WTC11 (cell line): ENCODE results near the gene CLPTM1L. TPM values are rescaled to one million over a fixed set of nuclear protein-coding genes. Genes with fewer than 3 reads are reported as not detected.

Experiments
- ATAC-seq: fragments of 200-7000 bp; cut with Tn5 transposase; 2 replicates; pipeline ENCODE4 v1.10.0; 2021; ENCODE audit warnings: mild to moderate bottlenecking, moderate library complexity
- CTCF ChIA-PET: fragments of 300-600 bp; sonication (Branson Sonifier 250); formaldehyde crosslinking; loops from one replicate; lab custom pipeline; 2021; ENCODE audit warnings: antibody characterized with exemption; lab: Charles Lee
- POLR2A ChIA-PET: fragments of 350-600 bp; sonication (Branson Sonifier 250); formaldehyde crosslinking; loops from one replicate; lab custom pipeline; 2021; ENCODE audit warnings: antibody characterized with exemption; lab: Charles Lee
- DNase-seq: peaks from one replicate; pipeline ENCODE4 v3.0.0; 2021; ENCODE audit warnings: low spot score
- H3K27ac Mint-ChIP-seq: 2 replicates; pipeline ENCODE4 v1.8.0; 2021; ENCODE audit warnings: mixed read lengths
- H3K27me3 Mint-ChIP-seq: 2 replicates; pipeline ENCODE4 v1.8.0; 2021; ENCODE audit warnings: low read depth, mild to moderate bottlenecking, moderate library complexity, mixed read lengths
- H3K36me3 Mint-ChIP-seq: 2 replicates; pipeline ENCODE4 v1.8.0; 2021; ENCODE audit warnings: mixed read lengths
- H3K4me1 Mint-ChIP-seq: 2 replicates; pipeline ENCODE4 v1.8.0; 2022; ENCODE audit warnings: mixed read lengths
- H3K4me3 Mint-ChIP-seq: 2 replicates; pipeline ENCODE4 v1.8.0; 2021; ENCODE audit warnings: mild to moderate bottlenecking, moderate library complexity, mixed read lengths
- H3K9me3 Mint-ChIP-seq: 2 replicates; pipeline ENCODE4 v1.8.0; 2021; ENCODE audit warnings: mixed read lengths
- ATF1 ChIP-seq: sonication (generic); formaldehyde crosslinking; IDR thresholded peaks from 2 replicates; pipeline ENCODE4 v1.8.1; 2023; ENCODE audit warnings: mild to moderate bottlenecking, moderate library complexity, missing genetic modification reagents
- E2F1 ChIP-seq: sonication (generic); formaldehyde crosslinking; IDR thresholded peaks from 2 replicates; pipeline ENCODE4 v1.8.0; 2022; ENCODE audit warnings: mild to moderate bottlenecking, missing genetic modification reagents
- ERG ChIP-seq: fragments of 250-450 bp; sonication (Bioruptor Pico); IDR thresholded peaks from 2 replicates; pipeline ENCODE4 v1.8.0; 2021; ENCODE audit warnings: mild to moderate bottlenecking
- IRF1 ChIP-seq: sonication (generic); formaldehyde crosslinking; IDR thresholded peaks from 2 replicates; pipeline ENCODE4 v1.8.0; 2023; ENCODE audit warnings: missing genetic modification reagents
- RORB ChIP-seq: fragments of 250-450 bp; sonication (Bioruptor Pico); IDR thresholded peaks from 2 replicates; pipeline ENCODE4 v1.9.0; 2021; ENCODE audit warnings: mild to moderate bottlenecking
- SMAD3 ChIP-seq: sonication (generic); formaldehyde crosslinking; IDR thresholded peaks from 2 replicates; pipeline ENCODE4 v1.8.0; 2022; ENCODE audit warnings: missing genetic modification reagents, mild to moderate bottlenecking, borderline replicate concordance
- SP1 ChIP-seq: sonication (generic); formaldehyde crosslinking; conservative IDR thresholded peaks from 2 replicates; pipeline ENCODE4 v1.8.1; 2022; ENCODE audit warnings: missing genetic modification reagents
- STAT6 ChIP-seq: sonication (generic); formaldehyde crosslinking; conservative IDR thresholded peaks from 2 replicates; pipeline ENCODE4 v1.8.1; 2023; ENCODE audit warnings: mild to moderate bottlenecking, low read depth, missing genetic modification reagents, moderate library complexity
- TP53 ChIP-seq: sonication (generic); formaldehyde crosslinking; IDR thresholded peaks from 2 replicates; pipeline ENCODE4 v1.8.1; 2023; ENCODE audit warnings: mild to moderate bottlenecking, missing genetic modification reagents
- USF1 ChIP-seq: sonication (generic); formaldehyde crosslinking; IDR thresholded peaks from 2 replicates; pipeline ENCODE4 v1.8.0; 2022; ENCODE audit warnings: mild to moderate bottlenecking, missing genetic modification reagents
- USF2 ChIP-seq: sonication (generic); formaldehyde crosslinking; IDR thresholded peaks from 2 replicates; pipeline ENCODE4 v1.8.1; 2023; ENCODE audit warnings: mild to moderate bottlenecking, missing genetic modification reagents, moderate library complexity
- ZBTB21 ChIP-seq: sonication (generic); formaldehyde crosslinking; IDR thresholded peaks from 2 replicates; pipeline ENCODE4 v1.8.1; 2023; ENCODE audit warnings: mild to moderate bottlenecking, missing genetic modification reagents, borderline replicate concordance
- ZNF138 ChIP-seq: sonication (generic); formaldehyde crosslinking; conservative IDR thresholded peaks from 2 replicates; pipeline ENCODE4 v1.8.1; 2022; ENCODE audit warnings: mild to moderate bottlenecking, moderate library complexity, missing genetic modification reagents
- ZNF396 ChIP-seq: fragments of 250-450 bp; sonication (Bioruptor Pico); IDR thresholded peaks from 2 replicates; pipeline ENCODE4 v1.8.0; 2021; ENCODE audit warnings: mild to moderate bottlenecking, moderate library complexity, borderline replicate concordance
- total RNA-seq: library from RNA; stranded (reverse); gene quantifications from 3 replicates; pipeline ENCODE4 v1.2.3, GENCODE V29; 2021
- TF ChIP-seq, protein P1 (sequence below): sonication (generic); formaldehyde crosslinking; IDR thresholded peaks from 2 replicates; pipeline ENCODE4 v1.8.1; 2022; ENCODE audit warnings: low read depth, mild to moderate bottlenecking, moderate library complexity, missing genetic modification reagents, borderline replicate concordance
- TF ChIP-seq, protein P2 (sequence below): sonication (generic); formaldehyde crosslinking; IDR thresholded peaks from 2 replicates; pipeline ENCODE4 v1.8.0; 2022; ENCODE audit warnings: missing genetic modification reagents
- TF ChIP-seq, protein P3 (sequence below): fragments of 250-450 bp; sonication (Bioruptor Pico); IDR thresholded peaks from 2 replicates; pipeline ENCODE4 v2.1.2; 2022; ENCODE audit warnings: mild to moderate bottlenecking, moderate library complexity
- TF ChIP-seq, protein P4 (sequence below): sonication (generic); formaldehyde crosslinking; IDR thresholded peaks from 2 replicates; pipeline ENCODE4 v1.8.1; 2023; ENCODE audit warnings: mild to moderate bottlenecking, missing genetic modification reagents

CLPTM1L gene
- total RNA-seq, 1 experiment from 2014 or later, result 92.8 TPM

GRCh38 chr5:1311439-1312055 is 33.4 kb downstream of the CLPTM1L start:
- ATAC-seq, result no peak
- H3K9me3 Mint-ChIP-seq, result peaks cover 17% of the 10 kb centered on the region
- H3K27me3 Mint-ChIP-seq, result peaks cover 9% of the 10 kb centered on the region
- TF ChIP-seq ATF1 (no peak), SP1 (no peak), ERG (no peak), ZNF396 (CRISPR knock-in tag) (no peak), RORB (CRISPR knock-in tag) (no peak), TP53 (CRISPR knock-in tag) (no peak), STAT6 (CRISPR knock-in tag) (no peak), IRF1 (no peak)
- TF ChIP-seq, protein P1, sequence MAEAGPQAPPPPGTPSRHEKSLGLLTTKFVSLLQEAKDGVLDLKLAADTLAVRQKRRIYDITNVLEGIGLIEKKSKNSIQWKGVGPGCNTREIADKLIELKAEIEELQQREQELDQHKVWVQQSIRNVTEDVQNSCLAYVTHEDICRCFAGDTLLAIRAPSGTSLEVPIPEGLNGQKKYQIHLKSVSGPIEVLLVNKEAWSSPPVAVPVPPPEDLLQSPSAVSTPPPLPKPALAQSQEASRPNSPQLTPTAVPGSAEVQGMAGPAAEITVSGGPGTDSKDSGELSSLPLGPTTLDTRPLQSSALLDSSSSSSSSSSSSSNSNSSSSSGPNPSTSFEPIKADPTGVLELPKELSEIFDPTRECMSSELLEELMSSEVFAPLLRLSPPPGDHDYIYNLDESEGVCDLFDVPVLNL (CRISPR knock-in tag), result no peak
- peaks cover 11% of the 10 kb centered on the region for H3K36me3 Mint-ChIP-seq
- no peak overlapping the region for H3K27ac Mint-ChIP-seq
- CTCF ChIA-PET, result no interaction called here
- DNase-seq, result no peak
- H3K4me3 Mint-ChIP-seq, result no peak overlapping the region
- H3K4me1 Mint-ChIP-seq, result peaks cover 25% of the 10 kb centered on the region
- POLR2A ChIA-PET, result no interaction called here

- ATAC-seq (no peak), DNase-seq (no peak)
- H3K9me3 Mint-ChIP-seq, result peaks cover 17% of the 10 kb centered on the region
- H3K4me1 Mint-ChIP-seq, result peaks cover 11% of the 10 kb centered on the region
- no peak overlapping the region for H3K4me3 Mint-ChIP-seq
- CTCF ChIA-PET, result no interaction called here
- no peak overlapping the region for H3K27ac Mint-ChIP-seq
- H3K27me3 Mint-ChIP-seq, result peaks cover 9% of the 10 kb centered on the region
- POLR2A ChIA-PET, result no interaction called here
- H3K36me3 Mint-ChIP-seq, result peaks cover 11% of the 10 kb centered on the region
- TF ChIP-seq ZBTB21 (CRISPR knock-in tag) (no peak), USF2 (no peak), SMAD3 (CRISPR knock-in tag) (no peak), USF1 (no peak), ZNF138 (no peak), E2F1 (CRISPR knock-in tag) (no peak)
- TF ChIP-seq, protein P2, sequence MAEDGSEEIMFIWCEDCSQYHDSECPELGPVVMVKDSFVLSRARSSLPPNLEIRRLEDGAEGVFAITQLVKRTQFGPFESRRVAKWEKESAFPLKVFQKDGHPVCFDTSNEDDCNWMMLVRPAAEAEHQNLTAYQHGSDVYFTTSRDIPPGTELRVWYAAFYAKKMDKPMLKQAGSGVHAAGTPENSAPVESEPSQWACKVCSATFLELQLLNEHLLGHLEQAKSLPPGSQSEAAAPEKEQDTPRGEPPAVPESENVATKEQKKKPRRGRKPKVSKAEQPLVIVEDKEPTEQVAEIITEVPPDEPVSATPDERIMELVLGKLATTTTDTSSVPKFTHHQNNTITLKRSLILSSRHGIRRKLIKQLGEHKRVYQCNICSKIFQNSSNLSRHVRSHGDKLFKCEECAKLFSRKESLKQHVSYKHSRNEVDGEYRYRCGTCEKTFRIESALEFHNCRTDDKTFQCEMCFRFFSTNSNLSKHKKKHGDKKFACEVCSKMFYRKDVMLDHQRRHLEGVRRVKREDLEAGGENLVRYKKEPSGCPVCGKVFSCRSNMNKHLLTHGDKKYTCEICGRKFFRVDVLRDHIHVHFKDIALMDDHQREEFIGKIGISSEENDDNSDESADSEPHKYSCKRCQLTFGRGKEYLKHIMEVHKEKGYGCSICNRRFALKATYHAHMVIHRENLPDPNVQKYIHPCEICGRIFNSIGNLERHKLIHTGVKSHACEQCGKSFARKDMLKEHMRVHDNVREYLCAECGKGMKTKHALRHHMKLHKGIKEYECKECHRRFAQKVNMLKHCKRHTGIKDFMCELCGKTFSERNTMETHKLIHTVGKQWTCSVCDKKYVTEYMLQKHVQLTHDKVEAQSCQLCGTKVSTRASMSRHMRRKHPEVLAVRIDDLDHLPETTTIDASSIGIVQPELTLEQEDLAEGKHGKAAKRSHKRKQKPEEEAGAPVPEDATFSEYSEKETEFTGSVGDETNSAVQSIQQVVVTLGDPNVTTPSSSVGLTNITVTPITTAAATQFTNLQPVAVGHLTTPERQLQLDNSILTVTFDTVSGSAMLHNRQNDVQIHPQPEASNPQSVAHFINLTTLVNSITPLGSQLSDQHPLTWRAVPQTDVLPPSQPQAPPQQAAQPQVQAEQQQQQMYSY (CRISPR knock-in tag), result no peak
- TF ChIP-seq, protein P3, sequence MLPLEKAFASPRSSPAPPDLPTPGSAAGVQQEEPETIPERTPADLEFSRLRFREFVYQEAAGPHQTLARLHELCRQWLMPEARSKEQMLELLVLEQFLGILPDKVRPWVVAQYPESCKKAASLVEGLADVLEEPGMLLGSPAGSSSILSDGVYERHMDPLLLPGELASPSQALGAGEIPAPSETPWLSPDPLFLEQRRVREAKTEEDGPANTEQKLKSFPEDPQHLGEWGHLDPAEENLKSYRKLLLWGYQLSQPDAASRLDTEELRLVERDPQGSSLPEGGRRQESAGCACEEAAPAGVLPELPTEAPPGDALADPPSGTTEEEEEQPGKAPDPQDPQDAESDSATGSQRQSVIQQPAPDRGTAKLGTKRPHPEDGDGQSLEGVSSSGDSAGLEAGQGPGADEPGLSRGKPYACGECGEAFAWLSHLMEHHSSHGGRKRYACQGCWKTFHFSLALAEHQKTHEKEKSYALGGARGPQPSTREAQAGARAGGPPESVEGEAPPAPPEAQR (CRISPR knock-in tag), result no peak
- TF ChIP-seq, protein P4, sequence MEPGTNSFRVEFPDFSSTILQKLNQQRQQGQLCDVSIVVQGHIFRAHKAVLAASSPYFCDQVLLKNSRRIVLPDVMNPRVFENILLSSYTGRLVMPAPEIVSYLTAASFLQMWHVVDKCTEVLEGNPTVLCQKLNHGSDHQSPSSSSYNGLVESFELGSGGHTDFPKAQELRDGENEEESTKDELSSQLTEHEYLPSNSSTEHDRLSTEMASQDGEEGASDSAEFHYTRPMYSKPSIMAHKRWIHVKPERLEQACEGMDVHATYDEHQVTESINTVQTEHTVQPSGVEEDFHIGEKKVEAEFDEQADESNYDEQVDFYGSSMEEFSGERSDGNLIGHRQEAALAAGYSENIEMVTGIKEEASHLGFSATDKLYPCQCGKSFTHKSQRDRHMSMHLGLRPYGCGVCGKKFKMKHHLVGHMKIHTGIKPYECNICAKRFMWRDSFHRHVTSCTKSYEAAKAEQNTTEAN (CRISPR knock-in tag), result no peak
Observed at GRCh38 chr5:1310118-1310517, 34.8 kb downstream of the CLPTM1L start.
